ENCODE results near the gene PTH2. TPM values are rescaled to one million over a fixed set of nuclear protein-coding genes. Genes with fewer than 3 reads are reported as not detected.

PTH2 gene
- total RNA-seq, 1 experiment from 2014 or later: 0.96 TPM

DNA sequence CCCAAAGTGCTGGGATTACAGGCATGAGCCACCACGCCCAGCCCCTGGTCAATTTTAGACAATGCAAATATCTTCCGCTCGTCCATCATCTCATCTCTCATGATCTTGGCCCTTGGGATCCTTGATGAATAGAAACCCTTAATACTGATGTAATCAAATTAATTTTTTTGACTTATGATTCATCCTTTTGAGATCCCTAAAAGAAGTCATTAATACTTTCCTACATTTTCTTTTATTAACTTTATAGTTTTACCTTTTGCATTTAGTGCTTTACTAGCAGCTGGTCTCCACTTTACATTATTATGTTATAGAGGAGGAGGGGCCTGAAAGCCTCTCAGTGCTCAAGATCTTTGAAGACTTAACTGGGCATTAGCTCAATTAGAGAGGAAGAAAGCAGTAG is 42.9 kb downstream of the PTH2 start:
- Histone ChIP-seq H3K23me2 (ENCODE audit: insufficient read length, low read depth, low read length, poor library complexity, severe bottlenecking) (no peaks in the 10 kb centered on the region), H3K9ac (ENCODE audit: extremely low read depth, insufficient read length, low read length) (no peak overlapping the region), H4K20me1 (ENCODE audit: control insufficient read depth, insufficient read depth, insufficient read length) (no peaks in the 10 kb centered on the region), H3K56ac (ENCODE audit: insufficient read length, low read depth, low read length) (no peak overlapping the region), H3K23ac (ENCODE audit: insufficient read length, low read depth, low read length) (no peak overlapping the region), H4K5ac (ENCODE audit: insufficient read length, low read depth, low read length) (no peak overlapping the region), H3K27ac (ENCODE audit: insufficient read length, low read depth, low read length) (no peak overlapping the region), H2BK12ac (ENCODE audit: insufficient read length, low read depth, low read length) (no peak overlapping the region), H2BK15ac (ENCODE audit: low read depth, low read length) (no peak overlapping the region), H3T11ph (ENCODE audit: low read length) (no peak overlapping the region), H2BK20ac (ENCODE audit: low read depth, low read length, poor library complexity, severe bottlenecking) (no peak overlapping the region), H2BK120ac (ENCODE audit: low read depth, low read length, poor library complexity, severe bottlenecking) (no peak overlapping the region), H2AFZ (ENCODE audit: low read length) (no peak overlapping the region), H3K18ac (ENCODE audit: insufficient read length, low read depth, low read length) (no peak overlapping the region), H2BK5ac (ENCODE audit: insufficient read length, low read length) (no peak overlapping the region), H3K4ac (ENCODE audit: low read depth, low read length) (no peak overlapping the region), H3K4me2 (ENCODE audit: insufficient read depth, insufficient read length, low read length) (no peak overlapping the region), H3K4me1 (ENCODE audit: insufficient read depth, low read length) (no peaks in the 10 kb centered on the region), H4K8ac (replicated peaks; ENCODE audit: insufficient read length, low read depth, low read length) (no peak overlapping the region), H4K91ac (ENCODE audit: insufficient read length, low read depth, low read length) (no peak overlapping the region), H3K9me3 (ENCODE audit: control insufficient read depth, low read depth, low read length) (no peaks in the 10 kb centered on the region), H3K79me1 (ENCODE audit: insufficient read depth, low read depth, low read length, poor library complexity, severe bottlenecking) (no peaks in the 10 kb centered on the region), H3K14ac (ENCODE audit: insufficient read depth, low read length) (no peak overlapping the region), H3K79me2 (ENCODE audit: insufficient read depth, low read length) (no peaks in the 10 kb centered on the region), H3K27me3 (ENCODE audit: insufficient read depth, low read length) (no peaks in the 10 kb centered on the region), H2AK5ac (ENCODE audit: insufficient read length, low read length) (no peak overlapping the region)
- Mint-ChIP-seq H3K27me3 (ENCODE audit: low read depth) (peaks cover 16% of the 10 kb centered on the region), H3K9me3 (peaks cover 8 to 15% of the 10 kb centered on the region in 2 experiments), H3K27ac (no peak overlapping the region), H3K36me3 (ENCODE audit: insufficient read depth in 1 of 3, low read depth in 3 of 3) (peaks cover 2 to 6% (median 3%) of the 10 kb centered on the region in 3 experiments; a peak in 4 of 7 replicates), H3K4me3 (no peak overlapping the region), H3K4me1 (no peaks in the 10 kb centered on the region)
- TF ChIP-seq, protein P1, sequence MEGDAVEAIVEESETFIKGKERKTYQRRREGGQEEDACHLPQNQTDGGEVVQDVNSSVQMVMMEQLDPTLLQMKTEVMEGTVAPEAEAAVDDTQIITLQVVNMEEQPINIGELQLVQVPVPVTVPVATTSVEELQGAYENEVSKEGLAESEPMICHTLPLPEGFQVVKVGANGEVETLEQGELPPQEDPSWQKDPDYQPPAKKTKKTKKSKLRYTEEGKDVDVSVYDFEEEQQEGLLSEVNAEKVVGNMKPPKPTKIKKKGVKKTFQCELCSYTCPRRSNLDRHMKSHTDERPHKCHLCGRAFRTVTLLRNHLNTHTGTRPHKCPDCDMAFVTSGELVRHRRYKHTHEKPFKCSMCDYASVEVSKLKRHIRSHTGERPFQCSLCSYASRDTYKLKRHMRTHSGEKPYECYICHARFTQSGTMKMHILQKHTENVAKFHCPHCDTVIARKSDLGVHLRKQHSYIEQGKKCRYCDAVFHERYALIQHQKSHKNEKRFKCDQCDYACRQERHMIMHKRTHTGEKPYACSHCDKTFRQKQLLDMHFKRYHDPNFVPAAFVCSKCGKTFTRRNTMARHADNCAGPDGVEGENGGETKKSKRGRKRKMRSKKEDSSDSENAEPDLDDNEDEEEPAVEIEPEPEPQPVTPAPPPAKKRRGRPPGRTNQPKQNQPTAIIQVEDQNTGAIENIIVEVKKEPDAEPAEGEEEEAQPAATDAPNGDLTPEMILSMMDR (conservative IDR thresholded peaks at IDR 0.05): no peak
- DNase-seq: no peak
- no CpG with 5 or more reads among the region's 3 CpGs for WGBS (ENCODE audit: extremely low coverage, insufficient read length, low lambda C conversion rate)
